Brain microvascular endothelial cell (primary cell): ENCODE measurements around the gene MISP.

Experiments
- DNase-seq: peaks from one replicate; pipeline ENCODE4 v3.0.0-alpha.2; 2020
- H3K27ac ChIP-seq: fragments of 250-450 bp; sonication (Bioruptor Pico); 2 replicates; pipeline ENCODE4 v1.5.1; 2020; ENCODE audit warnings: mild to moderate bottlenecking, moderate library complexity
- H3K27me3 ChIP-seq: fragments of 250-450 bp; sonication (Bioruptor Pico); replicated peaks from 2 replicates; pipeline ENCODE4 v1.5.1; 2020; ENCODE audit warnings: mild to moderate bottlenecking
- H3K36me3 ChIP-seq: fragments of 250-450 bp; sonication (Bioruptor Pico); replicated peaks from 2 replicates; pipeline ENCODE4 v1.5.1; 2020; ENCODE audit warnings: mild to moderate bottlenecking
- H3K4me3 ChIP-seq: 2 replicates; pipeline ENCODE4 v1.5.1; 2011; ENCODE audit warnings: low read depth, mild to moderate bottlenecking, control low read depth, low read length, moderate library complexity
- in situ Hi-C: cut with HindIII; loops from 2 replicates; pipeline ENCODE4 v1.10.0; 2017; ENCODE audit warnings: low sequenced_read_pairs, low pct_ligation_motif_present
- TF ChIP-seq, protein P1 (sequence below): IDR thresholded peaks from 2 replicates; pipeline ENCODE4 v1.5.1; 2011; ENCODE audit warnings: low read depth, mild to moderate bottlenecking, moderate library complexity, low read length, control low read depth, inconsistent platforms; ENCODE audit errors: missing control alignments

The MISP gene

DNA sequence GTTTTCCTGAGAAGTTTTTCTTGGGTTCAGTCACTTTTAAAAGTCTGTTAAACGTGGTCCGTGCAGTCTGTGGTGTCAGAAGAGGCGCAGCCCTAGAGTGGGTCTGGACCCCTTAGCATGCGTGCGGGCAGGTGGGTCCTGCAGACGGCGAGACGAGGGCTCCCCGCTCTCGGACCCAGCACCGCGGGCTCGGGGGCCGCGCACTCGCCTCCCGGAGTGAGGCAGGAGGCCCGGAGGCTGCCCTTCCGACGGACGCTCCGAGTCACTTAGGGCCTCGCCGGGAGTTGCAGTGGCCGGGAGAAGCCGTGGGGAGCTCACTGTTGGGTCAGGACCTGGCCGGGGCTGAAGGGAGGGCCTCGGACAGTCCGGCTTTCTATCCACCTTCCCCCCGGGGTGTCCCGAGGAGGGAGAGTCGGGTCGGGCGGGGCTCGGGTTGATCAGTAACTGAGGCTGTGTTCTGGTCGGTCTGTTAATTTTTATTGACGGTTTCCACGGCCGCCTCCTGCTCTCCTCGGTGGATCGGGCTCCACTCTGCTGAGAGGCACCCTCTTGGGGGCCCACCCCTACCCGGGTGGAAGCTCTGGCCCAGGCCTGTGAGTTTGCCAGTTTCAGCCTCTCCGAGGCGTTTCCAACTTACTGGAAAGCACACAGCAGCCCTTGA, 47.6 kb downstream of the MISP start:
- H3K36me3 ChIP-seq, result peaks cover 44% of the 10 kb centered on the region
- peak overlapping the region; percentile 90 for H3K27ac ChIP-seq
- DNase-seq, result no peak
- in situ Hi-C loops, result no loop called here
- peak overlapping the region; percentile 90 for H3K4me3 ChIP-seq
- H3K27me3 ChIP-seq, result no peaks in the 10 kb centered on the region
- TF ChIP-seq, protein P1, sequence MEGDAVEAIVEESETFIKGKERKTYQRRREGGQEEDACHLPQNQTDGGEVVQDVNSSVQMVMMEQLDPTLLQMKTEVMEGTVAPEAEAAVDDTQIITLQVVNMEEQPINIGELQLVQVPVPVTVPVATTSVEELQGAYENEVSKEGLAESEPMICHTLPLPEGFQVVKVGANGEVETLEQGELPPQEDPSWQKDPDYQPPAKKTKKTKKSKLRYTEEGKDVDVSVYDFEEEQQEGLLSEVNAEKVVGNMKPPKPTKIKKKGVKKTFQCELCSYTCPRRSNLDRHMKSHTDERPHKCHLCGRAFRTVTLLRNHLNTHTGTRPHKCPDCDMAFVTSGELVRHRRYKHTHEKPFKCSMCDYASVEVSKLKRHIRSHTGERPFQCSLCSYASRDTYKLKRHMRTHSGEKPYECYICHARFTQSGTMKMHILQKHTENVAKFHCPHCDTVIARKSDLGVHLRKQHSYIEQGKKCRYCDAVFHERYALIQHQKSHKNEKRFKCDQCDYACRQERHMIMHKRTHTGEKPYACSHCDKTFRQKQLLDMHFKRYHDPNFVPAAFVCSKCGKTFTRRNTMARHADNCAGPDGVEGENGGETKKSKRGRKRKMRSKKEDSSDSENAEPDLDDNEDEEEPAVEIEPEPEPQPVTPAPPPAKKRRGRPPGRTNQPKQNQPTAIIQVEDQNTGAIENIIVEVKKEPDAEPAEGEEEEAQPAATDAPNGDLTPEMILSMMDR, result no peak

DNA sequence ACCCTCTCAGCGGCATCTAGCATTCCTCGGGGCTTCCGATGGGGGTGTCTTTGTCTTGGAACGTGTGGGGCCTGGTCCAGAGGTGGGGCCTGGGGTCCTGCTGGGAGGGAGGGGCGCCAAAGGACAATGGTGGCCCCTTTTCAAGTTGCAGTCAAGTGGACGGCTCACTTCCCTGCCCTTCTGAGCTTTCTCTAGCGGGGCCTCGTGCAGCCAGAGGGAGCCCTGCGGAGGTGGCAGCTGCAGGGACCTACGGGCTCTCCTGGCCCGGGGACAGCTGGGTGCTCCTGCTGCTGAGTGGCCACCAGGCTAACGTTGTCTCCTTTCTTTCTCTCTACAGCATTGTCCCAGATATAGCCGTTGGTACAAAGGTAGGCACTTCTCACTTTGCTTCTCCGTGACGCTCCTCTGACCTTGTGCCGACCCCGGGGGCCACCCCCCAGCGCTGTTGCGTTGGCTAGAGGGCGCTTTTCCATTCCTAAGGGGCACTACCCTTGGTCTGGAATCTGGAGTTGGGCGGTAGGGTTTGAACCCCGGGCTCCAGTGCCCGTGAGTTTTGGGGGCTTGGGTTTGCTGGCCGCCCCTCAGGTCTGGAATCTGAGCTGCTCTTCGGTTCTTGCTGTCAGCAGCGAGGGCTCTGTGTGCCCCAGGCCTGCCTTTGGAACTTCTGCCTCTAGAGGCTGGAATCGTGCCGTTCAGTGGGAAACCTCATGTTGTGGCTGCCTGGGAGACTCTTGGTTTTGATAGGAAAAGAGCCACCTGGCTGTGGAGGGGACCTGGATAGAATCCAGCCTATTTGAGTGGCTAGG, 48.4 kb downstream of the MISP start:
- Histone ChIP-seq H3K27me3 (no peaks in the 10 kb centered on the region), H3K36me3 (peaks cover 51% of the 10 kb centered on the region), H3K4me3 (peak overlapping the region; percentile 90), H3K27ac (peak overlapping the region; percentile 90)
- in situ Hi-C loops, result no loop called here
- no peak for DNase-seq
- TF ChIP-seq, protein P1, result peak; percentile 44

GRCh38 chr19:800360-801029, 49.6 kb downstream of the MISP start:
- no peak overlapping the region for H3K27ac ChIP-seq
- no peak for DNase-seq
- peaks cover 63% of the 10 kb centered on the region for H3K36me3 ChIP-seq
- TF ChIP-seq, protein P1, result no peak
- no peaks in the 10 kb centered on the region for H3K27me3 ChIP-seq
- H3K4me3 ChIP-seq, result peak overlapping the region; percentile 37
- in situ Hi-C loops, result no loop called here

- H3K27me3 ChIP-seq, result no peaks in the 10 kb centered on the region
- TF ChIP-seq, protein P1, result no peak
- peaks cover 71% of the 10 kb centered on the region for H3K36me3 ChIP-seq
- in situ Hi-C loops, result no loop called here
- no peak overlapping the region for H3K27ac ChIP-seq
- peak overlapping the region; percentile 37 for H3K4me3 ChIP-seq
- no peak for DNase-seq
Observed at GRCh38 chr19:801030-801860, 50.3 kb downstream of the MISP start.

DNA sequence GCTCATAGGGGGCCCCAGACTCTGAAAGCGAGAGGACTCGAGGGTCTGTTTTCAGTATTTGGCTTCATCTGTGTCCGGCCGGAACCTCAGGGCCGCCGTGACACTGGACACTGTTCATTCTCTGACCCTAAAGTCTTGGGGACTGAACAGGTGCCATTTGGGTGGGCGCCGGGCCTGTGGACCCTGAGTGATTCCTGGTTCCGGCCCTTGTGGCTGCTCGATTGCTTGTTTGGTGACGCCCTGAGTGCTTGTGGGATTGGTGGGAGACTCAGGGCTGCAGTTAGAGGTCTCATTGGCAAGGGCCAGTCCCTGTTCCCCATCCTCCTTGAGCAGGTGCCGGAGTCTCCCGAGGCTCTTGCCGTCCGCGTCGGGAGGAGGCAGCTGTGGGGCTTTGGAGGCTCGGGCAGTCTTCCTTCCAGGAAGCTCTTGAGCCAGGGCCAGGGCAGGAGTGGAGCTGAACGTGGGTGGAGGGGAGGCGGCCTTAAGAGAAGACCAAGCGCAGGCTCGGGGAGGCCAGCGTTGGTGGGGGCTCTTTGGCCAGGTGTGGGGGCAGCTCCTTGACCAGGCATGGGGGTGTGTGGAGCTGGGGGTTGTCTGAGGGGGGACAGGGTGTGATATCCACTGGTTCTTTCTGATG, 51.1 kb downstream of the MISP start:
- Histone ChIP-seq H3K4me3 (peak overlapping the region; percentile 37), H3K36me3 (peaks cover 78% of the 10 kb centered on the region), H3K27me3 (no peaks in the 10 kb centered on the region), H3K27ac (peak overlapping the region; percentile 37)
- in situ Hi-C loops, result no loop called here
- TF ChIP-seq, protein P1, result no peak
- no peak for DNase-seq
